HG02759 (cell line): Measurements from ENCODE around the gene C16orf74.

Source experiments
- ATAC-seq: cut with Tn5 transposase; IDR thresholded peaks from one replicate; pipeline ENCODE4 v1.9.1; 2021; ENCODE audit warnings: mild to moderate bottlenecking, moderate library complexity; ENCODE audit not compliant: unreplicated experiment

The C16orf74 gene

GRCh38 chr16:85720302-85720637 lies 30.6 kb downstream of the C16orf74 start:
- ATAC-seq = no peak

GRCh38 chr16:85719605-85720301 lies 31.1 kb downstream of the C16orf74 start:
- no peak for ATAC-seq

GRCh38 chr16:85718682-85719081 lies 32.2 kb downstream of the C16orf74 start:
- no peak for ATAC-seq

- no peak for ATAC-seq
Observed at GRCh38 chr16:85718153-85718477, 32.8 kb downstream of the C16orf74 start.

- ATAC-seq = no peak
Observed at GRCh38 chr16:85717393-85718152, 33.3 kb downstream of the C16orf74 start.

GRCh38 chr16:85716680-85717038 lies 34.2 kb downstream of the C16orf74 start:
- no peak for ATAC-seq

GRCh38 chr16:85716022-85716679 lies 34.7 kb downstream of the C16orf74 start:
- no peak for ATAC-seq

- ATAC-seq = no peak
Observed at GRCh38 chr16:85715169-85716021, 35.5 kb downstream of the C16orf74 start.

- ATAC-seq = no peak
Observed at GRCh38 chr16:85712801-85713200, 38.1 kb downstream of the C16orf74 start.

- ATAC-seq = no peak
Observed at GRCh38 chr16:85711982-85712587, 38.8 kb downstream of the C16orf74 start.

GRCh38 chr16:85710732-85711131 lies 40.2 kb downstream of the C16orf74 start:
- ATAC-seq = no peak

- ATAC-seq = no peak
Observed at GRCh38 chr16:85709766-85710585, 40.9 kb downstream of the C16orf74 start.

GRCh38 chr16:85708338-85708737 lies 42.6 kb downstream of the C16orf74 start:
- no peak for ATAC-seq

- no peak for ATAC-seq
Observed at GRCh38 chr16:85707528-85708095, 43.3 kb downstream of the C16orf74 start.

- ATAC-seq = no peak
Observed at GRCh38 chr16:85706449-85707034, 44.4 kb downstream of the C16orf74 start.

- ATAC-seq = no peak
Observed at GRCh38 chr16:85704900-85705846, 45.7 kb downstream of the C16orf74 start.

GRCh38 chr16:85704011-85704410 lies 46.9 kb downstream of the C16orf74 start:
- ATAC-seq = no peak

GRCh38 chr16:85699628-85700027 lies 51.3 kb downstream of the C16orf74 start:
- no peak for ATAC-seq
